GM12801 (cell line): Measurements from ENCODE around the gene MYH15.

Source experiments
- TF ChIP-seq, protein P1 (sequence below): IDR thresholded peaks from one replicate; pipeline ENCODE4 v1.5.1; 2011; ENCODE audit warnings: control low read depth; ENCODE audit not compliant: insufficient read length; ENCODE audit errors: extremely low read depth

MYH15 gene

DNA sequence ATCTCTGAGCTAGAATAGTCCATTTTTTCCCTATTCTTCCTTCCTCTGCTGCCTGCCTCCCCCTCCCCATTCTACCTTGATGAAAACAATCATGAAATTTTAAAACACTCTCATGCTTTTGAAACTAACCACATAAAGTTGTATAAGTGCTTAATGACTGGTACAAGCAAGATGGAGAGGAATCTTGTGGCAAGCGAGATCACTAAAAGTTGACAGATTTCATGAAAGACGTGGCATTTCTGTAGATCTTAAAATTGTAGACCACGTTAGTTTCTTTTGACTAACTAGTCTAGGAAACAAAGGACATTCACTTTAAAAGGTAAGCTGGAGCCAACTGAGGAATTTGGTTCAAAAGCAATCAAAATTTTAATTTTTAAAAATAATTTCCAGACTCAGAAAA, 178.6 kb downstream of the MYH15 start:
- TF ChIP-seq, protein P1, sequence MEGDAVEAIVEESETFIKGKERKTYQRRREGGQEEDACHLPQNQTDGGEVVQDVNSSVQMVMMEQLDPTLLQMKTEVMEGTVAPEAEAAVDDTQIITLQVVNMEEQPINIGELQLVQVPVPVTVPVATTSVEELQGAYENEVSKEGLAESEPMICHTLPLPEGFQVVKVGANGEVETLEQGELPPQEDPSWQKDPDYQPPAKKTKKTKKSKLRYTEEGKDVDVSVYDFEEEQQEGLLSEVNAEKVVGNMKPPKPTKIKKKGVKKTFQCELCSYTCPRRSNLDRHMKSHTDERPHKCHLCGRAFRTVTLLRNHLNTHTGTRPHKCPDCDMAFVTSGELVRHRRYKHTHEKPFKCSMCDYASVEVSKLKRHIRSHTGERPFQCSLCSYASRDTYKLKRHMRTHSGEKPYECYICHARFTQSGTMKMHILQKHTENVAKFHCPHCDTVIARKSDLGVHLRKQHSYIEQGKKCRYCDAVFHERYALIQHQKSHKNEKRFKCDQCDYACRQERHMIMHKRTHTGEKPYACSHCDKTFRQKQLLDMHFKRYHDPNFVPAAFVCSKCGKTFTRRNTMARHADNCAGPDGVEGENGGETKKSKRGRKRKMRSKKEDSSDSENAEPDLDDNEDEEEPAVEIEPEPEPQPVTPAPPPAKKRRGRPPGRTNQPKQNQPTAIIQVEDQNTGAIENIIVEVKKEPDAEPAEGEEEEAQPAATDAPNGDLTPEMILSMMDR: no peak
